H54 (cell line): Measurements from ENCODE around the gene AKR1C1.
"Not testable (repeated sequence)": the region's sequence is repeated elsewhere in the genome, so short reads cannot be mapped to it uniquely, and the experiment has no call there.

Experiments
- DNase-seq: peaks from one replicate; pipeline ENCODE4 v3.0.0; 2011; ENCODE audit warnings: low spot score, mixed read lengths; ENCODE audit not compliant: insufficient read length
- FAIRE-seq: peaks from 3 replicates; lab custom pipeline; 2011; peaks lifted over from hg19 to GRCh38; lab: Jason Lieb, UNC
- POLR2A ChIP-seq: IDR thresholded peaks from 2 replicates; pipeline ENCODE4 v1.6.1; 2011; ENCODE audit warnings: low read depth, mild to moderate bottlenecking, low read length

The AKR1C1 gene

GRCh38 chr10:4969289-4969688 lies 6.1 kb downstream of the AKR1C1 start:
- DNase-seq, FAIRE-seq: not testable (repeated sequence)

GRCh38 chr10:4970362-4970761 lies 7.1 kb downstream of the AKR1C1 start:
- not testable (repeated sequence) for DNase-seq, FAIRE-seq

- FAIRE-seq, result not testable (repeated sequence)
Observed at GRCh38 chr10:4972369-4973142, 9.3 kb downstream of the AKR1C1 start.

GRCh38 chr10:4973294-4973693 lies 10.1 kb downstream of the AKR1C1 start:
- not testable (repeated sequence) for FAIRE-seq

More at GRCh38 chr10:4972369-4973142, 9.3 kb downstream of the AKR1C1 start:
- not testable (repeated sequence) for DNase-seq

GRCh38 chr10:4974400-4974799 lies 11.2 kb downstream of the AKR1C1 start:
- FAIRE-seq, DNase-seq: not testable (repeated sequence)

More at GRCh38 chr10:4973294-4973693, 10.1 kb downstream of the AKR1C1 start:
- not testable (repeated sequence) for DNase-seq

- TF ChIP-seq POLR2A, result no peak
- DNase-seq (no peak), FAIRE-seq (no peak)
Observed at GRCh38 chr10:4977025-4977424, 13.8 kb downstream of the AKR1C1 start.

GRCh38 chr10:4978870-4979269 lies 15.7 kb downstream of the AKR1C1 start:
- TF ChIP-seq POLR2A, result no peak
- FAIRE-seq (no peak), DNase-seq (no peak)

- TF ChIP-seq POLR2A, result no peak
- FAIRE-seq (no peak), DNase-seq (no peak)
Observed at GRCh38 chr10:4980793-4981192, 17.6 kb downstream of the AKR1C1 start.

- no peak for TF ChIP-seq POLR2A
- no peak for DNase-seq
- no peak for FAIRE-seq
Observed at GRCh38 chr10:4981722-4982471, 18.7 kb downstream of the AKR1C1 start.

- no peak for TF ChIP-seq POLR2A
- FAIRE-seq, result no peak
- DNase-seq, result no peak
Observed at GRCh38 chr10:4982764-4983226, 19.6 kb downstream of the AKR1C1 start.

GRCh38 chr10:4983615-4984216 lies 20.5 kb downstream of the AKR1C1 start:
- TF ChIP-seq POLR2A, result no peak
- no peak for DNase-seq
- FAIRE-seq, result no peak

GRCh38 chr10:4984223-4984622 lies 21.0 kb downstream of the AKR1C1 start:
- DNase-seq (no peak), FAIRE-seq (no peak)
- TF ChIP-seq POLR2A, result no peak

GRCh38 chr10:4984971-4985594 lies 21.9 kb downstream of the AKR1C1 start:
- FAIRE-seq (no peak), DNase-seq (no peak)
- TF ChIP-seq POLR2A, result no peak

GRCh38 chr10:4988000-4988641 lies 24.9 kb downstream of the AKR1C1 start:
- not testable (repeated sequence) for FAIRE-seq, DNase-seq
